GM21528 (cell line): Measurements from ENCODE around the gene OR52K2.
"Not testable (repeated sequence)": the region's sequence is repeated elsewhere in the genome, so short reads cannot be mapped to it uniquely, and the experiment has no call there.

Experiments used
- ATAC-seq: cut with Tn5 transposase; IDR thresholded peaks from one replicate; pipeline ENCODE4 v1.9.1; 2021; ENCODE audit warnings: mild to moderate bottlenecking, moderate library complexity; ENCODE audit not compliant: unreplicated experiment, low FRiP score

Gene OR52K2

GRCh38 chr11:4448995-4449394 lies at the start of gene OR52K2:
Gene OR52K2 (plus strand): TSS chr11:4449295. CDS start chr11:4449340, 45 bp downstream.
- ATAC-seq = no peak

- not testable (repeated sequence) for ATAC-seq
Measured at GRCh38 chr11:4406206-4406605, 42.9 kb upstream of the OR52K2 start.

GRCh38 chr11:4416306-4416705 lies 32.8 kb upstream of the OR52K2 start:
- ATAC-seq = no peak

GRCh38 chr11:4416816-4417215 lies 32.3 kb upstream of the OR52K2 start:
- ATAC-seq = no peak

- no peak for ATAC-seq
Measured at GRCh38 chr11:4418403-4418802, 30.7 kb upstream of the OR52K2 start.

- ATAC-seq = no peak
Measured at GRCh38 chr11:4430051-4430450, 19.0 kb upstream of the OR52K2 start.

GRCh38 chr11:4433856-4434255 lies 15.2 kb upstream of the OR52K2 start:
- no peak for ATAC-seq

GRCh38 chr11:4436411-4436810 lies 12.7 kb upstream of the OR52K2 start:
- no peak for ATAC-seq

- ATAC-seq = no peak
Measured at GRCh38 chr11:4441515-4441914, 7.6 kb upstream of the OR52K2 start.

GRCh38 chr11:4443232-4443891 lies 5.7 kb upstream of the OR52K2 start:
- ATAC-seq = no peak

GRCh38 chr11:4453118-4453517 lies 4.0 kb downstream of the OR52K2 start:
- no peak for ATAC-seq

GRCh38 chr11:4454021-4454420 lies 4.9 kb downstream of the OR52K2 start:
- ATAC-seq = no peak

- ATAC-seq = no peak
Measured at GRCh38 chr11:4455419-4455818, 6.3 kb downstream of the OR52K2 start.

GRCh38 chr11:4459500-4459899 lies 10.4 kb downstream of the OR52K2 start:
- peak; percentile 81 for ATAC-seq

GRCh38 chr11:4460151-4460550 lies 11.1 kb downstream of the OR52K2 start:
- no peak for ATAC-seq

GRCh38 chr11:4464216-4465159 lies 15.4 kb downstream of the OR52K2 start:
- no peak for ATAC-seq

GRCh38 chr11:4465407-4465806 lies 16.3 kb downstream of the OR52K2 start:
- ATAC-seq = no peak

- no peak for ATAC-seq
Measured at GRCh38 chr11:4466131-4466870, 17.2 kb downstream of the OR52K2 start.

- ATAC-seq = no peak
Measured at GRCh38 chr11:4466871-4467442, 17.9 kb downstream of the OR52K2 start.

GRCh38 chr11:4467811-4468606 lies 18.9 kb downstream of the OR52K2 start:
- ATAC-seq = no peak
